Measurements from ENCODE around the gene CFC1B. TPM values are rescaled to one million over a fixed set of nuclear protein-coding genes. Genes with fewer than 3 reads are reported as not detected.
"Not testable (repeated sequence)": the region's sequence is repeated elsewhere in the genome, so short reads cannot be mapped to it uniquely, and the experiment has no call there.

The CFC1B gene
- total and polyA plus RNA-seq, 2 donors (not counting 1 experiment from before 2014, with no cell fraction given) = not detected

DNA sequence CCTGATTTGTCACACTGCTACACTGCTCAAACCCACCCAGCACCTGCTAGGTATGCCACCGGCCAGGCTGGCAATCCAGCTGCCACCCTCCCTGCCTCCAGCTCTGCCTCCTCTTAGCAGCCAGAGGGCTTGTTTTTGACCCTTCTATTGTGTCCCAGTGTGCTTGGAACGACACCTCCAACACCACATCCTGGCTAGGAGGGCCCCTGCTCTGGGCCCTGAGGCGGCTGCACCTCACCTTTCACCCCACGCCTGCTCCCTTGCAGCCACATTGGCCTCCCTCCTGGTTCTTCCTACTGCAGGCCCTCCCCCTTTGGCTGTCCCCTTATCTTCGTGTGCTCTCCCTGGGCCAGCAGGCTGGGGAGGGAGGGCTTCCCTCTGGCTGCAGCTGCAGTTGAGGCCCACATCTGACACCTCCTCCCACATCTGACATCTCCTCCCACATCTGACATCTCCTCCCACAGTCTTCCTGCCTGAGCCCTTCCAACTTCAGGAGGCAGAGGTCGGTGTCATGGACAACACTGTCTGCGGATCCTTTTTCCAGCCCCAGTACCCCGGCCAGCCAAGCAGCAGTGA is 55.3 kb downstream of the CFC1B start:
- H4K20me1 ChIP-seq (ENCODE audit: control insufficient read depth, insufficient read depth, low read length, poor library complexity, severe bottlenecking); intact Hi-C loops (cut with micrococcal nuclease); H3K9me3 ChIP-seq (ENCODE audit: control extremely low read depth in 1 of 3, control insufficient read depth in 2 of 3, insufficient read depth in 1 of 3, low read length in 2 of 3); H3K27me3 ChIP-seq (replicated peaks in 1 of 4; ENCODE audit: control extremely low read depth in 1 of 4, control insufficient read depth in 3 of 4, insufficient read depth in 4 of 4, low read length in 3 of 4); H3K4me1 Mint-ChIP-seq; H3K4me3 ChIP-seq (ENCODE audit: control extremely low read depth in 1 of 5, extremely low read depth in 1 of 5, insufficient read depth in 1 of 5, low read depth in 2 of 5, low read length in 4 of 5); ATAC-seq (ENCODE audit: low read depth); H3K27ac ChIP-seq (ENCODE audit: low read length in 2 of 2); H3K4me3 Mint-ChIP-seq; CTCF ChIA-PET; H3K27me3 Mint-ChIP-seq; H3K4me2 ChIP-seq (replicated peaks; ENCODE audit: low read depth, low read length, poor library complexity, severe bottlenecking); H3K27ac Mint-ChIP-seq; POLR2A ChIA-PET; H3K79me2 ChIP-seq (ENCODE audit: control insufficient read depth, insufficient read depth, low read length); H3K36me3 ChIP-seq (replicated peaks in 1 of 2; ENCODE audit: control extremely low read depth in 1 of 2, control insufficient read depth in 1 of 2, extremely low read depth in 1 of 2, insufficient read depth in 2 of 2, low read length in 1 of 2); H3K9me3 Mint-ChIP-seq (ENCODE audit: insufficient read depth); DNase-seq; H3K9ac ChIP-seq (ENCODE audit: low read length); H2AFZ ChIP-seq (ENCODE audit: insufficient read depth, low read depth, low read length, poor library complexity, severe bottlenecking); H3K4me1 ChIP-seq (ENCODE audit: control insufficient read depth in 2 of 2, insufficient read depth in 2 of 2, low read length in 2 of 2): not testable (repeated sequence)
- no CpG with 5 or more reads among the region's 8 CpGs for WGBS (ENCODE audit: insufficient coverage)

DNA sequence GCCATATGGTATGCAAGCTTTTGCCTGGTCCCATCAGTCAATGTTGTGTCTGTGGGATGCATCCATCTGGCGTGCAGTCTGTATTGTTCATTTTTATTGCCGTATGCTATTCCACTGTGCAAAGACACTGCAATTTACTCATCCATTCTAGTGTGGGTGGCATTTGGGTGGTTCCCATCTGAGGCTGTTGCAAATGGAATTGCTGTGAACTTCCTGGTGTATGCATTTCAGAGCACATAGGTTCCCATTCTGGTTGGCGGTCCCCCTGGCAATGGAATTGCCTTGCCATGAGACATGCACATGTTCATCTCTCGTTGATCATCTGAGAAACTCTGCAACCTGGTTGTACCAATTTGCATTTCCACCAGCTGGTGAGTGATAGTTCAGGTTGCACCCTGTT is 56.5 kb downstream of the CFC1B start:
- H3K79me2 ChIP-seq (ENCODE audit: control insufficient read depth, insufficient read depth, low read length); H3K9me3 ChIP-seq (ENCODE audit: control extremely low read depth in 1 of 3, control insufficient read depth in 2 of 3, insufficient read depth in 1 of 3, low read length in 2 of 3); H2AFZ ChIP-seq (ENCODE audit: insufficient read depth, low read depth, low read length, poor library complexity, severe bottlenecking); H3K9ac ChIP-seq (ENCODE audit: low read length); H3K4me3 ChIP-seq (ENCODE audit: control extremely low read depth in 1 of 5, extremely low read depth in 1 of 5, insufficient read depth in 1 of 5, low read depth in 2 of 5, low read length in 4 of 5); intact Hi-C loops (cut with micrococcal nuclease); H3K4me1 Mint-ChIP-seq; H3K27me3 Mint-ChIP-seq; H3K27me3 ChIP-seq (replicated peaks in 1 of 4; ENCODE audit: control extremely low read depth in 1 of 4, control insufficient read depth in 3 of 4, insufficient read depth in 4 of 4, low read length in 3 of 4); DNase-seq; H3K27ac Mint-ChIP-seq; H3K36me3 ChIP-seq (replicated peaks in 1 of 2; ENCODE audit: control extremely low read depth in 1 of 2, control insufficient read depth in 1 of 2, extremely low read depth in 1 of 2, insufficient read depth in 2 of 2, low read length in 1 of 2); CTCF ChIA-PET; H3K9me3 Mint-ChIP-seq (ENCODE audit: insufficient read depth); H3K4me3 Mint-ChIP-seq; POLR2A ChIA-PET; H4K20me1 ChIP-seq (ENCODE audit: control insufficient read depth, insufficient read depth, low read length, poor library complexity, severe bottlenecking); ATAC-seq (ENCODE audit: low read depth); H3K27ac ChIP-seq (ENCODE audit: low read length in 2 of 2); H3K4me2 ChIP-seq (replicated peaks; ENCODE audit: low read depth, low read length, poor library complexity, severe bottlenecking); H3K4me1 ChIP-seq (ENCODE audit: control insufficient read depth in 2 of 2, insufficient read depth in 2 of 2, low read length in 2 of 2): not testable (repeated sequence)
- WGBS (ENCODE audit: insufficient coverage) = no CpG with 5 or more reads among the region's 4 CpGs

Small RNA genes lying within 50 kb of the gene (small RNA-seq; reads per million reads assigned to genes)
- gene RF00017 (ENCODE audit: insufficient read length, low read depth, low replicate concordance) (not detected), gene RNU6-473P (ENCODE audit: insufficient read length, low read depth, low replicate concordance) (not detected)

Other genes starting within 250 kb of the CFC1B start
- gene IMP4, start 178.3 kb upstream of the CFC1B start, total RNA-seq = 91.5 and 102 TPM in 2 replicates
- gene IMP4, start 178.3 kb upstream of the CFC1B start, polyA plus RNA-seq = 164 and 168 TPM in 2 replicates
- 101 and 102 TPM in 2 replicates for gene PTPN18, start 165.2 kb upstream of the CFC1B start, total RNA-seq
- 44.9 and 91.0 TPM in 2 replicates for gene PTPN18, start 165.2 kb upstream of the CFC1B start, polyA plus RNA-seq
- not detected in 2 replicates for gene POTEI, start 11.9 kb upstream of the CFC1B start, total RNA-seq
- not detected in 2 replicates for gene POTEI, start 11.9 kb upstream of the CFC1B start, polyA plus RNA-seq
- not detected in 2 replicates for gene CFC1, start 78.4 kb downstream of the CFC1B start, total RNA-seq
- gene CFC1, start 78.4 kb downstream of the CFC1B start, polyA plus RNA-seq = not detected in 2 replicates
- not detected in 2 replicates for gene POTEJ, start 90.2 kb downstream of the CFC1B start, total RNA-seq
- not detected in 2 replicates for gene POTEJ, start 90.2 kb downstream of the CFC1B start, polyA plus RNA-seq
- not detected in 2 replicates for gene GPR148, start 207.8 kb downstream of the CFC1B start, total RNA-seq
- gene GPR148, start 207.8 kb downstream of the CFC1B start, polyA plus RNA-seq = not detected in 2 replicates
- not detected in 2 replicates for gene AMER3, start 234.3 kb downstream of the CFC1B start, total RNA-seq
- not detected in 2 replicates for gene AMER3, start 234.3 kb downstream of the CFC1B start, polyA plus RNA-seq